DOHH2 (cell line): Measurements from ENCODE around the gene RIT2.

Experiments
- EZH2phosphoT487 ChIP-seq: fragments of 200-600 bp; sonication (generic); IDR thresholded peaks from 2 replicates; pipeline ENCODE4 v1.6.1; 2017; ENCODE audit warnings: borderline replicate concordance, mild to moderate bottlenecking, antibody characterized with exemption, low read length, moderate library complexity, mixed read lengths
- TF ChIP-seq, protein P1 (sequence below): fragments of 200-600 bp; sonication (generic); IDR thresholded peaks from one replicate; pipeline ENCODE4 v1.5.1; 2014; ENCODE audit warnings: antibody characterized with exemption, mild to moderate bottlenecking, low read depth, low read length; ENCODE audit not compliant: poor library complexity, severe bottlenecking

DNA sequence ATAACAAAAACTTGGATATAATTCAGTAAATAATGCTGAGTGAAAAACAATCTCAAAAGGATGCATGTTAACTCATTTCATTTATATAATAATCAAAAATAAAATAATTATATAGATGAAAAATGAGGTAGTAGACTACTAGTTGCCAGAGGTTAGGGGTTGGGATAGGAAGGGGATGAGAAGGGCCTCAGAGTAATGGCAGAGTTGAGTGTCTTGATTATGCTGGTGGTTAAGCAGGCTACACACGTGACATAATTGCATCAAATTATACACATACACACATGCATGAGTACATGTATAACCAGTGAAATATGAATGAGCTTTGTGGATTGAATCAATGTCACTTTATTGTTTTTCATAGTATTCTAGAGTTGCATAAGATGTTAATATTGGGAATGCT is 201.0 kb downstream of the RIT2 start:
- TF ChIP-seq, protein P1, sequence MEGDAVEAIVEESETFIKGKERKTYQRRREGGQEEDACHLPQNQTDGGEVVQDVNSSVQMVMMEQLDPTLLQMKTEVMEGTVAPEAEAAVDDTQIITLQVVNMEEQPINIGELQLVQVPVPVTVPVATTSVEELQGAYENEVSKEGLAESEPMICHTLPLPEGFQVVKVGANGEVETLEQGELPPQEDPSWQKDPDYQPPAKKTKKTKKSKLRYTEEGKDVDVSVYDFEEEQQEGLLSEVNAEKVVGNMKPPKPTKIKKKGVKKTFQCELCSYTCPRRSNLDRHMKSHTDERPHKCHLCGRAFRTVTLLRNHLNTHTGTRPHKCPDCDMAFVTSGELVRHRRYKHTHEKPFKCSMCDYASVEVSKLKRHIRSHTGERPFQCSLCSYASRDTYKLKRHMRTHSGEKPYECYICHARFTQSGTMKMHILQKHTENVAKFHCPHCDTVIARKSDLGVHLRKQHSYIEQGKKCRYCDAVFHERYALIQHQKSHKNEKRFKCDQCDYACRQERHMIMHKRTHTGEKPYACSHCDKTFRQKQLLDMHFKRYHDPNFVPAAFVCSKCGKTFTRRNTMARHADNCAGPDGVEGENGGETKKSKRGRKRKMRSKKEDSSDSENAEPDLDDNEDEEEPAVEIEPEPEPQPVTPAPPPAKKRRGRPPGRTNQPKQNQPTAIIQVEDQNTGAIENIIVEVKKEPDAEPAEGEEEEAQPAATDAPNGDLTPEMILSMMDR, result no peak
- no peak for TF ChIP-seq EZH2phosphoT487
